HG03520 (cell line): ENCODE results near the gene ZNF471.

Experiments used
- ATAC-seq: cut with Tn5 transposase; IDR thresholded peaks from one replicate; pipeline ENCODE4 v1.9.1; 2021; ENCODE audit warnings: mild to moderate bottlenecking, moderate library complexity; ENCODE audit not compliant: unreplicated experiment

The ZNF471 gene

GRCh38 chr19:56572589-56572988 is 64.9 kb downstream of the ZNF471 start:
- no peak for ATAC-seq

DNA sequence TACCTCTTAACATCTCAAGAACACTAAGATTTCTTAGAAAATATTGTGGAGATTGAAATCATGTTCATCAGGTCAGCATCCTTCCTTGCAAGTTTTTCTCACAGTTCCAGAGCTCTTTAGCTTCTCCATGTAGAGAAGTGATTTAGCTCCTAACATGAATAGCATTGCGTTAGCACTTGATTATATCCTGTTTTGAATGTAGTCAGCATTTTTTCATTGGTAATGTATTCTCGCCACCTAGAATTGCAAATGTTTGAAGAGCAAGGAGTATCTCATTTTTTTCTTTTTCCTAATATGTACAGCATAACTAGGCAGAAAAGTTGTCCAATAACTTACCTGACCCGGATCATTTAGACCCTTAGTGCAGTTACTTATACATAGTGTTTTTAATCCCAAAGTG is 66.3 kb downstream of the ZNF471 start:
- no peak for ATAC-seq

GRCh38 chr19:56577719-56578602 is 70.3 kb downstream of the ZNF471 start:
- no peak for ATAC-seq
